Prostate gland (tissue), 2 donors: ENCODE measurements around the gene ZPR1.

Experiments used
- POLR2A ChIP-seq: fragments of 450-650 bp; IDR thresholded peaks from one replicate; pipeline ENCODE4 v1.6.1; 2016; ENCODE audit warnings: antibody characterized with exemption, mild to moderate bottlenecking
- POLR2AphosphoS5 ChIP-seq: sonication (generic); formaldehyde crosslinking; IDR thresholded peaks from one replicate; pipeline ENCODE4 v1.6.1; 2017; ENCODE audit warnings: antibody characterized with exemption
- TF ChIP-seq, protein P1 (sequence below), 4 experiments: fragments of 200-600 bp in 2 of 4; fragments of 450-650 bp in 2 of 4; sonication (generic) in 2 of 4; IDR thresholded peaks; 1 replicate in 3 of 4; 2 replicates in 1 of 4; pipeline ENCODE4 v1.5.1; 2016 to 2019; ENCODE audit warnings: antibody characterized with exemption in 4 of 4, mild to moderate bottlenecking in 2 of 4, moderate library complexity in 2 of 4

DNA sequence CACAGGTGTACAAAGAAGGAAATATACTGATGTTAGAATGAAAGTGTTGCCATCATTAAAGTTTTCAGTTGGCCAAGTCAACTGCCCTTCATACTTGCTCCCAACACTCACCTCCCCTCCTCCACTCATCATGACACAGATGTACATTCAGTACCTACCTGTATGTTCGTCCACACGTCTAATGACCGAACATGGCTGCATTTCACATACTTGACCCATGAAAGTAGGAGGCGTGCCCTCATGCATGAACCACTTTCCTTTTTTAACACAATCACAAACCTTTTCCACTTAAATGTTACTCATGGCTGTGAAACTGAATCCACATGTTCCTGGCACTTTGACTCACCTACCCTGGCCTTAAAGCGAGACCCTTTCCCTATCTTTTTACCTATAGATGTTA is 11.8 kb downstream of the ZPR1 start:
- TF ChIP-seq, protein P1, sequence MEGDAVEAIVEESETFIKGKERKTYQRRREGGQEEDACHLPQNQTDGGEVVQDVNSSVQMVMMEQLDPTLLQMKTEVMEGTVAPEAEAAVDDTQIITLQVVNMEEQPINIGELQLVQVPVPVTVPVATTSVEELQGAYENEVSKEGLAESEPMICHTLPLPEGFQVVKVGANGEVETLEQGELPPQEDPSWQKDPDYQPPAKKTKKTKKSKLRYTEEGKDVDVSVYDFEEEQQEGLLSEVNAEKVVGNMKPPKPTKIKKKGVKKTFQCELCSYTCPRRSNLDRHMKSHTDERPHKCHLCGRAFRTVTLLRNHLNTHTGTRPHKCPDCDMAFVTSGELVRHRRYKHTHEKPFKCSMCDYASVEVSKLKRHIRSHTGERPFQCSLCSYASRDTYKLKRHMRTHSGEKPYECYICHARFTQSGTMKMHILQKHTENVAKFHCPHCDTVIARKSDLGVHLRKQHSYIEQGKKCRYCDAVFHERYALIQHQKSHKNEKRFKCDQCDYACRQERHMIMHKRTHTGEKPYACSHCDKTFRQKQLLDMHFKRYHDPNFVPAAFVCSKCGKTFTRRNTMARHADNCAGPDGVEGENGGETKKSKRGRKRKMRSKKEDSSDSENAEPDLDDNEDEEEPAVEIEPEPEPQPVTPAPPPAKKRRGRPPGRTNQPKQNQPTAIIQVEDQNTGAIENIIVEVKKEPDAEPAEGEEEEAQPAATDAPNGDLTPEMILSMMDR (IDR thresholded peaks at IDR 0.05): no peak
- TF ChIP-seq POLR2A (no peak), POLR2AphosphoS5 (no peak)
